Occipital lobe (tissue), 2 donors: Measurements from ENCODE around the gene NUP155. TPM values are rescaled to one million over a fixed set of nuclear protein-coding genes. Genes with fewer than 3 reads are reported as not detected.
"Not testable (repeated sequence)": the region's sequence is repeated elsewhere in the genome, so short reads cannot be mapped to it uniquely, and the experiment has no call there.

Experiments used
- DNase-seq: peaks from one replicate; lab custom pipeline; 2025; lab: John Stamatoyannopoulos, UW
- total RNA-seq: library from RNA; depleted of rRNA; stranded (reverse); fragments of >200 nt; gene quantifications from one replicate; pipeline ENCODE4 v1.2.3, GENCODE V29; 2014

The NUP155 gene
- total RNA-seq, result 67.8 TPM

DNA sequence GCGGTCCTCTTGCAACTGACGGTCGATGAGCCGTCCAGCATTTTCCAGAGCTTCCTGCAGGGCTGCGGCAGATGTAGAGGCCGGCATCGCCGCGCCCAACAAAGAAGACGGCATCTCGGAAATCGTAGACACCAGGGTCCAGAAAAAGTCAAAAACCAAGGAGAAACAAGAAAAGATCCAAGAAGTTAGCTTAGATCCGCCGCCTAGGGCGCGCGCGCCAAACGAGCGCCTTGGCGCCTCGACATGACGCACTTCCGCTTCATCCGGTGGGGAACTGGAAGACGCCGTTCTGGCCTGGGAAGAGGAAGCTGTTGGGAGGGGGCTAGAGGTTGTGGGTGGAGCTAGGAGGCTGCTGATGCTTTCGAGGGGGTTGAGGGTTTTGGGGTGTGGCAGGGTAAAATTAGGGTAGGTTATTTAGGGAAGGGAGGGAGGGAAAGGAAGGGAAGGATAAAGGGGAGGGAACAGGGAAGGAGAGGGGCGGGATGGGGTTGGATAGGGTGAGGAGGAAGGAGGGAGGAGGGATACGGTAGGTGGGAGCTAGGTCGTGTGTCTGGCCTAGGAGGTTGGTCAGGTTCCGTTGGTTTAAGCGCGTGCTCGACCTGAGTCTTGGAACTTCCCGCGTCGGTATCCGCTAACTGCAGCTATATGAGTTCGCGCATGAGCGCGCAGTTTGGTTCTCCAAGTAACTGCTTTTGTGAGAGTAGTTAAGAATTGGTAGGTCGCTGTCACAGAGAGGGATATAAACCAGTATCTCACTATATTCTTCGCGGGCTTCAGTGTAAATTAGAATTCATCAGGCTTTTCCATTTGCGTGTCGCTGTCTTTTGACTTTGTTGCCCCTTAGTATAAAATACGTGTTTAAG is at the start of gene NUP155:
Gene NUP155, minus strand, starts transcription at position 243 of the 863 bp plus-strand sequence. Its CDS starts 129 bp downstream, at position 114.
- DNase-seq, result peak; percentile 93

DNA sequence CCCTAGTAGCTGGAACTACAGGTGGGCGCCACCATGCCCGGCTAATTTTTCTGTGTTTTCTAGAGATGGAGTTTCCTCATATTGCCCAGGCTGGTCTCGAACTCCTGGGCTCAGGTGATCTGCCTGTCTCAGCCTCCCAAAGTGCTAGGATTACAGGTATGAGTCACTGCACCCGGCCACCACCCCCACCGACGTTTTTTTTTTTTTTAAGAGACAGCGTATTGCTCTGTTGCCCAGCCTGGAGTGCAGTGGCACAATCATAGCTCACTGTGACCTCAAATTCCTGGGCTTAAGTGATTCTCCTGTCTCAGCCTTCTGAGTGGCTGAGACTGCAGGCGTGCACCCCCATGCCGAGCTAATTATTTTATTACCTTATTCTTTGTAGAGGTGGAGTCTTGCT is 46.4 kb upstream of the NUP155 start:
- DNase-seq, result no peak

DNA sequence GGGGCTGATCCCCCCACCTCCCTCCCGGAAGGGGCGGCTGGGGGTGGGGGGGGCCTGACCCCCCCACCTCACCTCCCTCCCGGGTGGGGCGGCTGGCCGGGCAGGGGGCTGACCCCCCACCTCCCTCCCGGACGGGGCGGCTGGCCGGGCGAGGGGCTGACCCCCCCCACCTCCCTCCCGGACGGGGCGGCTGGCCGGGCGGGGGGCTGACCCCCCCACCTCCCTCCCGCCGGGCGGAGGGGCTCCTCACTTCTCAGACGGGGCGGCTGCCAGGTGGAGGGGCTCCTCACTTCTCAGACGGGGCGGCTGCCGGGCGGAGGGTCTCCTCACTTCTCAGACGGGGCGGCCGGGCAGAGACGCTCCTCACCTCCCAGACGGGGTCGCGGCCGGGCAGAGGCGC is 44.5 kb upstream of the NUP155 start:
- DNase-seq, result not testable (repeated sequence)

DNA sequence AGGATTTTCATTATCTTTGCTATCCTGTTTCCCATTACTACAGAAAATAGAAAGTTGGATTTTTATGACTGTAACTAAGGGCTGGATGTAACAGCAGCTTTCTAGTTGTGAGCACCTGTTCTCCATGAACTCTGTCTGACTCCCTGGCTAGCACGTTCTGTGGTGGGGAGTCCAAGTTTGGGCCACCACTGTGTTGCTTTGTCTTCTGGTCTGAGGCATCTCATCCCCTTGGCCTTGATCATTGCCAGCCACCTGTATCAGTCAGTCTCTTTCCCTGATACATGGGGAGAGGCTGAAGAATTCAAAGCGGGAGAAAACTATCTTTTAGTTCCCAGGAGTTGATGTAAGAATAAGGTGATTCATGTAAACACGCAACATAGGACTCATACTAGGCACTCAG is 41.6 kb upstream of the NUP155 start:
- DNase-seq, result no peak

DNA sequence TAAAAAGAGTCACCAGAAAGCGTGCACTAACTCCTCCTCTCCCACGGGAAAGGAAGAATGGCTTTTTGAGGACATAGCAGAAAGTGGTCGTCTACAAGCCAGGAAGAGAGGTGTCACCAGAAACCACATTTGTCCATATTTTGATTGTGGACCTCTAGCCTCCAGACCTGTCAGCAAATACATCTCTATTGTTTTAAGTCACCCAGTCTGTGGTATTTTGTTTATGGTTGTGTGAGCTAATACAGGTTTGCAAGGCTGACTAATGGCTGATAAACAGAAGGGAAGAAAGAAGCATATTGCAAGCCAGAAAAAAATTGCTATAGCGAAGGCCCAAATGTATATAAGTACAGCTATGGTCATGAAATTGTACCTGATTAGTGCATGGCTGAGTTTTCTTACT is 29.6 kb upstream of the NUP155 start:
- no peak for DNase-seq

DNA sequence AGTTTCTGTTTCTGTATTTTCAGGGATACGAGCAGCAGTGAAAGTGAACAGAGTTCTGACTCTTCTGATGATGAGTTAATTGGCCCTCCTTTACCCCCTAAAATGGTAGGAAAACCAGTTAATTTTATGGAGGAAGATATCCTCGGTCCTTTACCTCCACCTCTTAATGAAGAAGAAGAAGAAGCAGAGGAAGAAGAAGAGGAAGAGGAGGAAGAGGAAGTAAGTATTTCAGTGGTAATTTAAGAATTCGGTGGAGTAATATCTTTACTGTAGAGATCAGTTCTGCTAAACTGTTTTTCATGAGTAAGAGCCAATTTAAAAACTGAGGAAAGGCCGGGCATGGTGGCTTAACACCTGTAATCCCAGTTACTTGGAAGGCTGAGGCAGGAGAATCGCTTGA is 25.4 kb upstream of the NUP155 start:
- DNase-seq, result no peak

DNA sequence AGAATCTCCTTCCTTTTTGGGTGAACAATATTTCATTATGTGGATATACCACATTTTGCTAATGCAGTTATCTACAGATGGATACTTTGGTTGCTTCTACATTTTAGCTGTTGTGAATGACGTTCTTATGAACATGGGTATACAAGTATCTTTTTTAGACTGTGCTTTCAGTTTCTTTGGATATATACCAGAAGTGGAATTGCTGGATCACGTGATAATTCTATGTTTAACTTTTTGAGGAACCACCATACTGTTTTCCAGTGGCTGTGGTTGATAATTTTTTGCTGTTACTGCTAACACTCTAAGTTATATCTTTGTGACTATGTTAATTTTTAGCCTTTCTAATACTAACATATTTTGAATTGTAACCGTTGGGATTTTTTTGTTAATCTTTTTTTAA is 20.7 kb upstream of the NUP155 start:
- no peak for DNase-seq

DNA sequence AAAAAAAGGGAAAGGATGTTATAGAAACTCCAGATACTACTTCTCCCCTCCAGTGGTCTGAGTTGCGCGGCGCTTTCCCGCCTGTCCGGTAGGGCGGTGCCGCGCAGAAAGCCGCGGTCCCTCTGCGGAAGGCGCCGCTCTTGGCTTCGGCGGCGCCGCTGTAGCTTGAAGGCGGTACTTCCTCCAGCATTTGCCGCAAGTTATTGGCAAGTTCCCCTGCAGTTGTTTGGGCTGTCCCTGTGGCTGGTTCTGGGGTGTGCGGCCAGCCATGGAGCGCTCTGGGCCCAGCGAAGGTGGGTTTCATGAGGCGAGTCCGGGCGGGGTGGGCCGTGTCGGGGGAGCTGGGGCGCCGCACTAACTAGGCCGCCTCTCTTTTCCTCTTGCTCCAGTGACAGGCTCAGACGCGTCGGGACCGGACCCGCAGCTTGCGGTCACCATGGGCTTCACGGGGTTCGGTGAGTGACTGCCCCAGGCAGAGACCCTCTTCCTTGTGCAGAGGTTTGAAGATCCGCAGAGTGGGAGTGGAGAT is 8.3 kb upstream of the NUP155 start, which contains the start of gene WDR70:
Gene WDR70, plus strand, starts transcription at position 219 of the 529 bp plus-strand sequence. Its CDS starts 50 bp downstream, at position 269.
- DNase-seq, result peak; percentile 86

DNA sequence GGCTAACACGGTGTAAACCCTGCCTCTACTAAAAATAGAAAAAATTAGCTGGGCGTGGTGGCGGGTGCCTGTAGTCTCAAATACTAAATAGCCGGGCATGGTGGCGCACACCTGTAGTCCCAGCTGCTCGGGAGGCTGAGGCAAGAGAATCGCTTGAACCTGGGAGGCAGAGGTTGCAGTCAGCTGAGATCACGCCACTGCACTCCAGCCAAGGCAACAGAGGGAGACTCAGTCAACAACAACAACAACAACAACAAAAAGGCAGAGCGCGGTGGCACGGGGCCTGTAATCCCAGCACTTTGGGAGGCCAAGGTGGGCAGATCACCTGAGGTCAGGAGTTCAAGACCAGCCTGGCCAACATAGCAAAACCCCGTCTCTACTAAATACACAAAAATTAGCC is 7.2 kb upstream of the NUP155 start:
- not testable (repeated sequence) for DNase-seq

DNA sequence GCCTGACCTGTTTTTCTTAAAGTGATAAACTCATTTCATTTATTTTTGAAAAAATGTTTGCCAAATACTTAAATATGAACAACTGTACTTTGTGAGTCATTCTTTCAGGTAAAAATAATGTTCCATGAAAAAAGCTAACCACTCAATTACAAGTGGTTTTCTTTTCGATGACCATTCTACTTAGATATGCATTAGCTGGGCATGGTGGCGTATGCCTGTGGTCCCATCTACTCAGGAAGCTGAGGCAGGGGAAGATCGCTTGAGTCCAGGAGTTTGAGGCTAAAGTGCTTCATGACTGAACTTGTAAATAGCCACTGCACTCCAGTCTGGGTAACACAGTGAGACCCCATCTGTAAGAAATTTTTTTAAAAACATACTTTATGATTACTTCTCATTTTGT is 4.2 kb upstream of the NUP155 start:
- no peak for DNase-seq

DNA sequence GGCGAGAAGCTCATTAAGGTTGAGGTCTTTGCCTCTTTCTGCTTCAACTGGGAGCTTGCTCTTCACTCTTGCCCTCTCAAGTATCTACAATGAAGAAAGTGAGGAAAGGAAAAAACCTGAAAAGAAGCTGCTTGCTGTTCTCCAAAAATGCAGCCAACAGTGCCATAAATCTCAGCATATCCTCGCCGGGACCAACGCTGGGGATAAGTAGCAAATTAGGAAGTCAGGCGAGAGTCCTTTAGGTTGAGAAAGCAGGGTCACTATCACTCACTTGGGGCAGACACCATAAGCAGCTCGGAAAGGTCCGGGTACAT is 399 bp downstream of the NUP155 start:
- DNase-seq, result no peak

DNA sequence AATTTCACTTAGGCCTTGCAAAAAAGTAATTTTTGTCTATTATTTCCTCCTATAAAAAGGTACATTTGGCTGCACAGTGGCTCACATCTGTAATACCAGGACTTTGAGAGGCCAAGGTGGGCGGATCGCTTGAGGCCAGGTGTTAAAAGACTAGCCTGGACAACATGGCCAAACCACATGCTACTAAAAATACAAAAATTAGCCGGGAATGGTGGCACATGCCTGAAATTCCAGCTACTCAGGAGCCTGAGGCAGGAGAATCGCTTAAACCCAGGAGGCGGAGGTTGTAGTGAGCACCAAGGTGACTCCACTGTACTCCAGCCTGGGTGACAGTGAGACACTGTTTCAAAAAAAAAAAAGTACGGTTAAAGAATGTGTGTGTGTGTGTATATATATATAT is 15.7 kb downstream of the NUP155 start:
- no peak for DNase-seq

DNA sequence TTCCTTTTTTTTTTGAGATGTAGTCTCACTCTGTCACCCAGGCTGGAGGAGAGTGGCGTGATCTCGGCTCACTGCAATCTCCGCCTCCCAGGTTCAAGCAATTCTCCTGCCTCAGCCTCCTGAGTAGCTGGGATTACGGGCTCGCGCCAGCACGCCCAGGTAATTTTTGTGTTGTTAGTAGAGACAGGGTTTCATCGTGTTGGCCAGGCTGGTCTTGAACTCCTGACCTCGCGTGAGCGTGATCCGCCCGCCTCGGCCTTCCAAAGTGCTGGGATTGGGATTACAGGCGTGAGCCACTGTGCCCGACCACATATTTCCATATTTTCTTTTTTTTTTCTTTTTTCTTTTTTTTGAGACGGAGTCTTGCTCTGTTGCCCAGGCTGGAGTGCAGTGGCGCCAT is 28.2 kb downstream of the NUP155 start:
- DNase-seq, result not testable (repeated sequence)

DNA sequence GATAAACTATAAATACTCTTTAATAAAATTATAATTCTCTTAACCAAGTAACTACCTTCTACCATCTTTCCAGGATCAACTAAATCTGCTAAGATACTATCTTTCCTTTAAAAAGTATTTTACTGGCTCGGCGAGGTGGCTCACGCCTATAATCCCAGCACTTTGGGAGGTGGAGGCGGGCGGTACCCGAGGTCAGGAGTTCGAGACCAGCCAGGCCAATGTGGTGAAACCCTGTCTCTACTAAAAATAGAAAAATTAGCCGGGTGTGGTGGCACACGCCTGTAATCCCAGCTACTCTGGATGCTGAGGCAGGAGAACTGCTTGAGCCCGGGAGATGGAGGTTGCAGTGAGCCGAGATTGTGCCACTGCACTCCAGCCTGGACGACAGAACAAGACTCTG is 36.2 kb downstream of the NUP155 start:
- not testable (repeated sequence) for DNase-seq

DNA sequence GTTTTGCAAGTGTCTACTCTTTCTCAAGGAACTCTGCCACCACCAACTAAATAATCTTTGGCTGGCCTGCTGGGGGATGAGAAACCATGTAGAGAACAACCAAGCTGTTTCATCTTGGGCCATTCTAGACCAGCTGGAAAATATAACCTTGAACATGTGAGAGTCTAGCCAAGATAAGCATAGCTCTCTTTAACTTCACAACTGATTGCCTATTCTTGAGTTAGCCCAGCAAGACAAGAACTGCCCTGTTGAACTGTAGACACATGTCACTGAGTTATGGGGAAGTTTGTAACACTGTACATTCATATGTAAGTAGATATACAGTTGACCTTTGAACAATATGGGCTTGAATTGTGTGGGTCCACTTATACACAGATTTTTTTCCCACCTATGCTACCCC is 44.4 kb downstream of the NUP155 start:
- no peak for DNase-seq

DNA sequence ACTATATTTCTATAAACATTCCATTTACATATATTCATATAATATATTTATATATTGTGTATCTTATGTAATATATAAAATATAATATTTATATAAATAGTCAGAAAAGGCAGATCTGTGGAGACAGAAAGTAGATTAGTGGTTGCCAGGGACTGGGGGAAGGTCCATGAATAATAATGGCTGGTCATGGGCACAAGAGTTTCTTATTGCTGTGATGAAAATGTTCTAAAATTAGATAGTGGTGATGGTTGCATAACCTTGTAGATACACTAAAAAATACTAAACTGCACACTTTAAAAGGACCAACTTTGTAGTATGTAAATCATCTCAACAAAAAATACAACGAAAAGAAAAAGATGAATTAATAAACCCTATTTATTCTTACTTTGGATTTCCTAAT is 47.3 kb downstream of the NUP155 start:
- DNase-seq, result no peak

DNA sequence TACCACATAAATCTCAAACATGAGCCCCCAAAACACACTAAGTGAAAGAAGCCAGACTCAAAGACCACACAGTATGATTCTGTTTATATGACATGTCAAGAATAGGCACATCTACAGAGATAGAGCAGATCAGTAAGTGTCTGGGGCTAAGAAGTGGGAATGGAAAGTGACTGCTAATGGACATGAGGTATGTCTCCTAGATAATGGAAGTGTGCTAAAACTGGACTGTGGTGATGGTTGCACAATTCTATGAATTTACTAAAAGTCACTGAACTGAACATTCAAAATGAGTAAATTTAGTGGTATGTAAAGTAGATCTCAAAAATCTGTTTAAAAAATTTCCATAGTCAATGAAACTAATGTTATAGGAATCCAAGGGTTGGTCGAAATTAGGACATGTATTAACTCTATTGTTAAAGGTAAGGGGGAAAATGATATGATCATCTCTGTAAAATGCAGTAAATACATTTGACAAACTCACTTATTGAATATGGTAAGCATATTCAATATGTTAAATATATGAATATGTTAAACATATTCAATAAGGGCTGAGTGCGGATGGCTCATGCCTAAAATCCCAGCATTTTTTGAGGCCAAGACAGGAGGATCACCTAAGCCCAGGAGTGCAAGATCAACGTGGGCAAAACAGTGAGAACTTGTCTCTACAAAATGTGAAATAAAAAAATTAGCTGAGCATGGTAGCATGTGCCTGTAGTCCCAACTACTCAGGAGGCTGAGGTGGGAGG is 51.7 kb downstream of the NUP155 start:
- no peak for DNase-seq

DNA sequence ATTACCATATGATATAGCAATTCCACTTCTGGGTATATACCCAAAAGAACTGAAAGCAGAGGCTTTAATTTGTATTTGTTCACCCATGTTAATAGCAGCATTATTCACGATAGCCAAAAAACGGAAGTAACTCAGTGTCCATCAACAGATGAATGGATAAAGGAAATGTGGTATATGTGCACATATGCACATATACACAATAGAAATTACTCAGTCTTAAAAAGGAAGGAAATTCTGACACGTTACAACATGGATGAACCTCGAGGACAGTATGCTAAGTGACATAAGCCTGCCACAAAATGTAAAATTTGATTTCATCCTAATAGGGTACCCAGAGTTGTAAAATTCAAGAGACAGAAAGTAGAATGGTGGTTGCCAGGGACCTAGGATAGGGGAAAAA is 54.9 kb downstream of the NUP155 start:
- no peak for DNase-seq

DNA sequence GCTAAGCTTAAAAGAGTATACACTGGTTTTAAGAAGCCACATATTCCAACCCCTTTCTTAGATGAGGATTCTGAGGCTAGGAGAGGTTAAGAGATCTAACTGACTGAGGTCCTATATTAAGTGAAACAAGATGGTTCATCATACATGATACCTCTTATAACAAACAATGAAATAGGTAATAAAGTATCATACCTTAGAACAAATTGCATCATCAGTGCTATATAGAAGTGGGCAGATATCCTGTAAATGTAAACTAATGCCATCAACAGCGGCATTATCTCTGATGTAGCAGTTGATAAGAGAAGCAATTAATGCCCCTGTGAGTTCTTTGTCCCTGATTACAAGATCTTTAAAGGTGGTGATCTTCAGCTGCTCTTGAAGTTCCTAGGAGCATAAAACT is 60.5 kb downstream of the NUP155 start:
- no peak for DNase-seq

DNA sequence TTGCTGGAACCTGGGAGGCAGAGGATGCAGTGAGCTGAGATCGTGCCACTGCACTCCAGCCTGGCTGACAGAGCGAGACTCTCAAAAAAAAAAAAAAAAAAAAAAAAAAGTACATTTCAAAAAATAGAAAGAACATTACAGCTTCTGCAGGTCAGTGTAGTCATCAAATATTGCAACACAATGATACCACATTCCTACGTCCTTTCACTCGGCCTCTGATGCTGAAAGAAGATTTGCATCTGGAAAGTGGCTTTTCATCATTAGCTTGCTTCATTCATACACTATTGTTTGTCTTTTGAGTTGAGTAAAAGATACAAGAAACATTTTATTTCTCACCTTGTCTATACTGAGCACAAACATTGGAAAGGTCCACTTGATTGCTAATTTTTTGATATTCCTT is 62.1 kb downstream of the NUP155 start:
- DNase-seq, result no peak

DNA sequence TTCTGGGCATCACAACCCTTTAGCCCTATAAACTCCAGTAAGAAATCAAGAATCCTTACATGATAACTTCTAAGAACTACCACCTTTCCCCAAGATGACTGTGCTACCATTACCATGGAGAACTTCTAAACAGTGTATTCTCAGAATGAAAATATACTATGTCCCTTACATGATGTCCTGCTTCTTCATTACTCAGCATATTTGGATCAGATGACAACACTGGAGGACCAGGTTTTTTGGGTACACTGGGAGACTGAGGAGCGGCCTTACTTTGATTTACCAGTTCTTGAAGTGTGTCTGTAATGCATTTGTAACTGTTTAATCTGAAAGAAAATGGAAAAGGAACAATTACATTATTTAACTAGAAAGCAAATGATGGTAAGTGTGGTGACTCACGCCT is 66.0 kb downstream of the NUP155 start:
- no peak for DNase-seq

DNA sequence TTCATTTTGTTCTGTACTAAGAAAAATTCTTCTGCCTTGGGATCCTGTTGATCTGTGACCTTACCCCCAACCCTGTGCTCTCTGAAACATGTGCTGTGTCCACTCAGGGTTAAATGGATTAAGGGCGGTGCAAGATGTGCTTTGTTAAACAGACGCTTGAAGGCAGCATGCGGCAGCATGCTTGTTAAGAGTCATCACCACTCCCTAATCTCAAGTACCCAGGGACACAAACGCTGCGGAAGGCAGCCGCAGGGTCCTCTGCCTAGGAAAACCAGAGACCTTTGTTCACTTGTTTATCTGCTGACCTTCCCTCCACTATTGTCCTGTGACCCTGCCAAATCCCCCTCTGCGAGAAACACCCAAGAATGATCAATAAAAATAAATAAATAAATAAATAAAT is 74.6 kb downstream of the NUP155 start:
- not testable (repeated sequence) for DNase-seq
